HCT116 (cell line): Measurements from ENCODE around the gene SLC40A1. TPM values are rescaled to one million over a fixed set of nuclear protein-coding genes. Genes with fewer than 3 reads are reported as not detected.
A peak's percentile ranks its signal among the peaks of the same experiment; 100 is the strongest.

Experiments used
- ATAC-seq: fragments of 200-7000 bp; cut with Tn5 transposase; 2 replicates; pipeline ENCODE4 v1.9.1; 2020; ENCODE audit warnings: mild to moderate bottlenecking, moderate library complexity
- BruUV-seq: library from RNA; stranded (reverse); fragments of 400-500 nt; replicated peaks from 2 replicates; lab custom pipeline; 2021; lab: Mats Ljungman, UMichigan
- CTCF ChIA-PET: fragments of 300-600 bp; sonication (Branson Sonifier 250); formaldehyde crosslinking; loops from one replicate; lab custom pipeline; 2021; ENCODE audit warnings: antibody characterized with exemption; lab: Charles Lee
- POLR2A ChIA-PET: fragments of 300-600, 350-600 bp; sonication (Branson Sonifier 250); formaldehyde crosslinking; loops from one replicate; lab custom pipeline; 2021; ENCODE audit warnings: antibody characterized with exemption; lab: Charles Lee
- RAD21 ChIA-PET, 2 experiments: fragments of 300-600 bp; sonication (Branson Sonifier 250); formaldehyde crosslinking; loops; one replicate each; lab custom pipeline; 2023; ENCODE audit warnings: low total read pairs in 2 of 2; ENCODE audit not compliant: uncharacterized antibody in 2 of 2, unreplicated experiment in 2 of 2, low non-redundant PET in 1 of 2; lab: Charles Lee
- DNase-seq: peaks from one replicate; pipeline ENCODE4 v3.0.0-alpha.2; 2010; ENCODE audit warnings: low read depth, low spot score
- H2AFZ ChIP-seq: fragments of 200-600 bp; shearing (Covaris generic), sonication (generic); 2 replicates; pipeline ENCODE4 v1.6.1; 2017; ENCODE audit warnings: low read depth, mixed run types, mixed read lengths, antibody characterized with exemption, low read length; ENCODE audit not compliant: poor library complexity, severe bottlenecking
- H3K27ac ChIP-seq: 2 replicates; pipeline ENCODE4 v1.5.1; 2012; ENCODE audit warnings: low read depth, low read length
- H3K27me3 ChIP-seq: fragments of 200-600 bp; sonication (generic); 2 replicates; pipeline ENCODE4 v1.6.1; 2016; ENCODE audit warnings: mixed run types, low read length, mixed read lengths; ENCODE audit not compliant: insufficient read depth
- H3K36me3 ChIP-seq, 2 experiments: fragments of 200-500 bp in 1 of 2; fragments of 200-600 bp in 1 of 2; sonication (Bioruptor generic) in 1 of 2; sonication (generic) in 1 of 2; 2 replicates each; pipeline versions ENCODE4 v1.5.1 to v1.6.1; 2014 to 2016; ENCODE audit warnings: low read length in 2 of 2, inconsistent platforms in 1 of 2, mixed read lengths in 1 of 2, mixed run types in 1 of 2; ENCODE audit not compliant: insufficient read depth in 2 of 2, control insufficient read depth in 1 of 2
- H3K4me1 ChIP-seq, 2 experiments: fragments of 200-600 bp in 1 of 2; sonication (generic) in 1 of 2; 2 replicates each; pipeline versions ENCODE4 v1.5.1 to v1.6.1; 2012 to 2017; ENCODE audit warnings: low read length in 2 of 2, inconsistent platforms in 1 of 2, mild to moderate bottlenecking in 1 of 2, mixed read lengths in 1 of 2, mixed run types in 1 of 2, moderate library complexity in 1 of 2; ENCODE audit not compliant: insufficient read depth in 2 of 2, control insufficient read depth in 1 of 2
- H3K4me2 ChIP-seq: fragments of 200-600 bp; sonication (generic); 2 replicates; pipeline ENCODE4 v1.6.1; 2017; ENCODE audit warnings: mixed run types, low read length, mixed read lengths
- H3K4me3 ChIP-seq, 2 experiments: fragments of 200-600 bp in 1 of 2; sonication (generic) in 1 of 2; replicated peaks in 1 of 2; 2 replicates each; pipeline ENCODE4 v1.5.1; 2011 to 2016; ENCODE audit warnings: low read length in 2 of 2, control low read depth in 1 of 2, low read depth in 1 of 2, mild to moderate bottlenecking in 1 of 2, mixed read lengths in 1 of 2, mixed run types in 1 of 2
- H3K79me2 ChIP-seq: fragments of 200-600 bp; sonication (generic); 2 replicates; pipeline ENCODE4 v1.6.1; 2017; ENCODE audit warnings: mild to moderate bottlenecking, mixed run types, low read length, moderate library complexity, mixed read lengths; ENCODE audit not compliant: insufficient read depth
- H3K9ac ChIP-seq: fragments of 200-600 bp; sonication (generic); 2 replicates; pipeline ENCODE4 v1.6.1; 2016; ENCODE audit warnings: low read length, mixed read lengths
- H3K9me2 ChIP-seq: fragments of 200-600 bp; sonication (generic), shearing (Covaris generic); 2 replicates; pipeline ENCODE4 v1.6.1; 2017; ENCODE audit warnings: mixed run types, mild to moderate bottlenecking, moderate library complexity; ENCODE audit not compliant: insufficient read depth
- H3K9me3 ChIP-seq, 2 experiments: fragments of 200-500 bp in 1 of 2; fragments of 200-600 bp in 1 of 2; sonication (Bioruptor generic) in 1 of 2; sonication (generic) in 1 of 2; 2 replicates each; pipeline ENCODE4 v1.6.1; 2014 to 2017; ENCODE audit warnings: low read length in 2 of 2, mixed read lengths in 2 of 2, inconsistent platforms in 1 of 2, low read depth in 1 of 2, mild to moderate bottlenecking in 1 of 2, mixed run types in 1 of 2, moderate library complexity in 1 of 2; ENCODE audit not compliant: control insufficient read depth in 1 of 2, insufficient read depth in 1 of 2
- H4K20me1 ChIP-seq: fragments of 200-600 bp; sonication (generic), shearing (Covaris generic); 2 replicates; pipeline ENCODE4 v1.6.1; 2017; ENCODE audit warnings: mixed run types, mild to moderate bottlenecking, moderate library complexity; ENCODE audit not compliant: insufficient read depth
- ATF3 ChIP-seq: IDR thresholded peaks from 2 replicates; pipeline ENCODE4 v1.6.1; 2012
- EGR1 ChIP-seq: IDR thresholded peaks from 2 replicates; pipeline ENCODE4 v1.6.1; 2012; ENCODE audit warnings: low read depth
- ELF1 ChIP-seq: IDR thresholded peaks from 2 replicates; pipeline ENCODE4 v1.6.1; 2012; ENCODE audit warnings: low read depth, borderline replicate concordance
- EZH2phosphoT487 ChIP-seq: fragments of 200-600 bp; IDR thresholded peaks from 2 replicates; pipeline ENCODE4 v1.6.1; 2018; ENCODE audit warnings: antibody characterized with exemption, borderline replicate concordance
- JUND ChIP-seq: IDR thresholded peaks from 2 replicates; pipeline ENCODE4 v1.6.1; 2012
- POLR2AphosphoS5 ChIP-seq: IDR thresholded peaks from 2 replicates; pipeline ENCODE4 v1.6.1; 2011; ENCODE audit warnings: mild to moderate bottlenecking, low read depth, low read length, moderate library complexity
- RAD21 ChIP-seq: IDR thresholded peaks from 2 replicates; pipeline ENCODE4 v1.6.1; 2012; ENCODE audit warnings: low read depth, mild to moderate bottlenecking
- REST ChIP-seq: IDR thresholded peaks from 2 replicates; pipeline ENCODE4 v1.6.1; 2012; ENCODE audit warnings: low read depth
- SRF ChIP-seq: IDR thresholded peaks from 2 replicates; pipeline ENCODE4 v1.6.1; 2012; ENCODE audit warnings: low read depth
- TCF7L2 ChIP-seq: IDR thresholded peaks from 2 replicates; pipeline ENCODE4 v1.7.0; 2011; ENCODE audit warnings: borderline replicate concordance, inconsistent platforms; ENCODE audit not compliant: insufficient read depth, insufficient read length; ENCODE audit errors: extremely low read depth
- YY1 ChIP-seq: IDR thresholded peaks from 2 replicates; pipeline ENCODE4 v1.6.1; 2011; ENCODE audit warnings: low read length, low read depth, moderate library complexity, mild to moderate bottlenecking; ENCODE audit not compliant: insufficient replicate concordance; ENCODE audit errors: extremely low read depth
- ZNF274 ChIP-seq: fragments of 200-500 bp; sonication (Bioruptor generic); IDR thresholded peaks from 2 replicates; pipeline ENCODE4 v1.6.1; 2014; ENCODE audit warnings: mild to moderate bottlenecking, low read depth, low read length, inconsistent platforms
- intact Hi-C: fragments of 100-400 bp; cut with micrococcal nuclease; formaldehyde crosslinking; loops from 2 replicates; pipeline ENCODE4 v1.10.0; 2022
- total RNA-seq: library from RNA; stranded (reverse); gene quantifications from one replicate; pipeline ENCODE4 v1.2.1, GENCODE V29; 2021; ENCODE audit not compliant: unreplicated experiment
- TF ChIP-seq, protein P1 (sequence below): IDR thresholded peaks from 2 replicates; pipeline ENCODE4 v1.6.1; 2012

Gene SLC40A1
- total RNA-seq, 1 experiment from 2014 or later: 1.5 TPM

GRCh38 chr2:189553504-189554088 is 27.0 kb downstream of the SLC40A1 start:
- intact Hi-C loops: no loop called here
- no peak for DNase-seq
- peaks cover 0 to 2% of the 10 kb centered on the region in 2 experiments; a peak in 1 of 4 replicates for H3K4me1 ChIP-seq
- no peak overlapping the region for H3K4me2 ChIP-seq
- TF ChIP-seq SRF: no peak
- no peak for TF ChIP-seq ZNF274
- TF ChIP-seq YY1: no peak
- TF ChIP-seq ATF3: no peak
- TF ChIP-seq RAD21: no peak
- no peak for TF ChIP-seq JUND
- TF ChIP-seq EGR1: no peak
- TF ChIP-seq POLR2AphosphoS5: no peak
- TF ChIP-seq, protein P1, sequence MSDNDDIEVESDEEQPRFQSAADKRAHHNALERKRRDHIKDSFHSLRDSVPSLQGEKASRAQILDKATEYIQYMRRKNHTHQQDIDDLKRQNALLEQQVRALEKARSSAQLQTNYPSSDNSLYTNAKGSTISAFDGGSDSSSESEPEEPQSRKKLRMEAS: no peak
- TF ChIP-seq ELF1: no peak
- no peak for TF ChIP-seq REST
- TF ChIP-seq TCF7L2: no peak
- TF ChIP-seq EZH2phosphoT487: no peak
- peak overlapping the region; percentile 52 for H2AFZ ChIP-seq
- no peak overlapping the region for H3K27ac ChIP-seq
- H3K79me2 ChIP-seq: no peaks in the 10 kb centered on the region
- no peaks in the 10 kb centered on the region for H3K36me3 ChIP-seq
- H3K4me3 ChIP-seq: no peak overlapping the region
- no peaks in the 10 kb centered on the region for H3K9me3 ChIP-seq
- H3K9ac ChIP-seq: no peak overlapping the region
- POLR2A ChIA-PET: no interaction called here
- no TSS peak for BruUV-seq
- ATAC-seq: no peak
- RAD21 ChIA-PET: no interaction called here
- no peaks in the 10 kb centered on the region for H3K9me2 ChIP-seq
- H4K20me1 ChIP-seq: no peaks in the 10 kb centered on the region
- CTCF ChIA-PET: no interaction called here
- no peaks in the 10 kb centered on the region for H3K27me3 ChIP-seq
